NCI-H748 treated with DMSO at 0.1 percent for 48 hours (cell line): ENCODE measurements around the gene CADM2.
"Not testable (repeated sequence)": the region's sequence is repeated elsewhere in the genome, so short reads cannot be mapped to it uniquely, and the experiment has no call there.

Experiments used
- DNase-seq: peaks from one replicate; lab custom pipeline; 2025; lab: John Stamatoyannopoulos, UW

Gene CADM2

DNA sequence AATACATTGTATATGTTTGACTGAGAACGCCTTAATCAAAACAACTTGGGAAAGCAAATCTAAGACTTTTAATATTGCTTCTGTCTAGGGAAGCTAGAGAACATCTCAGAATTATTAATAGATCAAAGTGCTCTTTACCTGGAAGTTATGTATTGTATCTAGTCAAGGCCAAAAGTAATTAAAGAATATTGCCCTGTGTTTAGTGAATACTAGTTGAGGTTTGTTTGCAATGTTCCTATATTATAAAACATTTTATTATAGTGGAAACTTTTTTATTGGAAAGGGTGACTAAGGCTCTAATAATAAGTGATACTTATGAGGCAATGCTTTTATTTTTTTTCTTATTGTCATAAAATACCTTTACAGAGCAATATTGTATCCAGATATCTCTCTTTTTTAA lies 118.2 kb downstream of the CADM2 start:
- no peak for DNase-seq

DNA sequence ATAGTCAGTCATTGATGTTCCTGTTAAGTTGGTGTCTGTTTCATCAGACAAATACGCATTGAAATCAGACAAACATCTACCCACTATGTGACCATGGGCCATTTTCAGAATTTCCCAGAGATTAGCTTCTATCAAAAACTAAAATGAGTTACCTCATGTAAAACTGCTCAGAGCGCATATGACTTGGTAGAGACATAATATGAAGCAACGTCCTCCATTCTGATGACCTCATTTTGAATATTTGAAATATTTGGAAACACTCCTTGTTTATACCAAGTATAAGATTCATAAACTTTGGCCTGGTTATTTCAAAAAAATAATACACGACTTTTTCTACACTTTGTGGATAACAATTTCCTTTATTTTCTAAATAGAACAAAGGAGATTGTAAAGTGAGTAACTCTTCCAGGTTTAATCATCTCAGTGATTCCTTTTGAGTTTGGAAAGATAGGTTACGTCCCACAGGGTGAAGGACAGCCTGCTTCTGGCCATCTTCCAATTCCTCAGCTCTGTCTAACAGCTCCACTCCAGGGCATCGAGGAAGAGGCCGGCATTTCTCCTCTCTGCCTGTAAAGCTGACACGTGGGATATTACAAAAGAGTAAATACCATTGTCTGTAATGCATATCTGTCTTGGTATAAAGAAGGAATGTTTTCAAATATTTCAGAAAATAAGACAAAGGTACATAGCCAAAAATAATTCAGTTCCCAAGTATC lies 122.6 kb downstream of the CADM2 start:
- no peak for DNase-seq

DNA sequence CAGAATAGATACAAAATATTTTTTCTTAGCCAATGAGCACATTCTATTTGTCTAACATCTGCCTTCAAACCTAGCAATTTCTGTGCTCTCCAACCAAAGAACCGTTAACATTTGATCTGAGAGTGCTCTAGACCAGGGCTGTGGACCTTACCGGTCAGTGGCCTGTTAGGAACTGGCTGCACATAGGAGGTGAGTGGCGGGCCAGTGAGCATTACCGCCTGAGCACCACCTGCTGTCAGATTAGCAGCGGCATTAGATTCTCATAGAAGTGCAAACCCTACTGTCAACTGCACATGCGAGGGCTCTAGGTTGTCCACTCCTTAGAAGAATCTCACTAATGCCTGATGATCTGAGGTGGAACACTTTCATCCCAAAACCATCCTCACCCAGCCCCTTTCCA lies 131.7 kb downstream of the CADM2 start:
- DNase-seq: no peak

DNA sequence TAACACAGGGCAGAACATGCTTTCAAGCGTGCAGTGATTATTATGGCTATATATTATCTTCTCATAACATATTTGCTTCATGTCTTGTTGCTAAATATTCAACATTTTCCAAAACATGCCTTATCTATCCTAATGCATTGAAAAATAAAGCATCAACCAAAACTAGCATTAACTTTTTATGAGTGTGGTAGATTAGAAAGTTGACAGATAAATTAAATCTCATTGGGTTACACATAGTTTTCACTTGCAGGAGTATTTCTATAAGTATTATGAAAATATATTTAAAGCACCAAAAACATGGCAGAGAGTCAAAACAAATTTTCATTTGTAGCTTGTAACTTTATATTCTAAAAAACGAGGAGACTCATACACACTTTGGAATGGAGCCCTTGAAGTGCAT lies 141.5 kb downstream of the CADM2 start:
- DNase-seq: no peak

DNA sequence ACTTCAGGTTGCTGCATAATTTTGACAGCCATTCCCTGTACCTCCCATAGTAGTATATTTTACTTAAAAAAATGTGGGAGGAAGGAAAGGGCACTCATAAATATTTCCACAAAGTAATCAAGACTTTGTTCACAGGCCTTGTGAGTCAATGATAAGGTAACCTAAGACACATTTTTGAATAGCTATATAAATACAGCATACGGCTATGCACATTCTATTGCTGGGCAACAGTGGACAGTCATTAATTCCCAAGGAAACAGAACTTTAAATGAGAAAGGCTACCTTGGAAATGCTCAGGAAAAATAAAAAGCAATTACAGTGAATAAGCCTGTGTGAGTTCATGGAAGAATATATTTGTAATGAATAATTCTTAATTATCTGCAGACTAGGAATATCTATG lies 144.0 kb downstream of the CADM2 start:
- DNase-seq: no peak

DNA sequence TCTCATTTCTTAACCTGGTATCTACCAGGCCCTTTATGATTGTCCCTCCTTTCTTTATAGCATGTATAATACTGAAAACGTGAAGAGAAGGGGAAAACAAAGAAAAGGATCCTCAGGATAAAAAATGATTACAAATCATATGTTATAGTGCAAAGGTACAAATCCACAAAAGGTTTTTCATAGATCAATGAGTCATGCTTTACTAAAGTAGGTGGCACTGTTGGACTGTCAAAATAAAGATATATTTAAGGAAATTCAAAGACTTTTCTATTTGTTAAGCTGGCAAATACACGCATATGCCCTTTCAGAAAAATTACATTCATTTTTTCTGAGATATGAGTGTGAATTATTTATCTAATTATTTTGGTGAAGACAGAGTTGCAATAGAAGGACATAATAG lies 151.6 kb downstream of the CADM2 start:
- no peak for DNase-seq

DNA sequence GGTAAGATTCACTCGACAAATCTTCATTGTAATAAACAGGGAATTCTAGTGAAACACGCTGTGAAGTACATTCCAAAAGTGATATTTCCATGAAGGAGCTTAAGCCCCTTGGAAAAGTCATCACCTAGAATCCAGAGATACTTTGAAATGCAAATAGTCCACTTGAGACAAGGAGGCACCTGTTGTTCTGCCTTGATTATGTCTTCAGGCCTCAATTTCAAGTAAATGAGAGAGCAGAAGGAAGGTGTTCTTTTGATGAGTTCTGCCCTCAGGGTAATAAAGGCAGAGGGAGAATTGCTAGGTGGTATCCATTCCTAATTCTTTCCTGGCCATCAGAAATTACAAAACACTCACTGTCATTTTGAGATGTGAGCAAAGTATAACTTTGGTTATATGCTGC lies 162.1 kb downstream of the CADM2 start:
- no peak for DNase-seq

DNA sequence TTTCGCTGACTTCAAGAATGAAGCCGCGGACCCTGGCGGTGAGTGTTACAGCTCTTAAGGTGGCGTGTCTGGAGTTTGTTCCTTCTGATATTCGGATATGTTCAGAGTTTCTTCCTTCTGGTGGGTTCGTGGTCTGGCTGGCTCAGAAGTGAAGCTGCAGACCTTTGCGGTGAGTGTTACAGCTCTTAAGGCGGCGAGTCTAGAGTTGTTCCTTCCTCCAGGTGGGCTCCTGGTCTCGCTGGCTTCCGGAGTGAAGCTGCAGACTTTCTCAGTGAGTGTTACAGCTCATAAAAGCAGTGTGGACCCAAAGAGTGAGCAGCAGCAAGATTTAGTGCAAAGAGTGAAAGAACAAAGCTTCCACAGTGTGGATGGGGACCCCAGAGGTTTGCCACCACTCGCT lies 174.1 kb downstream of the CADM2 start:
- DNase-seq: not testable (repeated sequence)

DNA sequence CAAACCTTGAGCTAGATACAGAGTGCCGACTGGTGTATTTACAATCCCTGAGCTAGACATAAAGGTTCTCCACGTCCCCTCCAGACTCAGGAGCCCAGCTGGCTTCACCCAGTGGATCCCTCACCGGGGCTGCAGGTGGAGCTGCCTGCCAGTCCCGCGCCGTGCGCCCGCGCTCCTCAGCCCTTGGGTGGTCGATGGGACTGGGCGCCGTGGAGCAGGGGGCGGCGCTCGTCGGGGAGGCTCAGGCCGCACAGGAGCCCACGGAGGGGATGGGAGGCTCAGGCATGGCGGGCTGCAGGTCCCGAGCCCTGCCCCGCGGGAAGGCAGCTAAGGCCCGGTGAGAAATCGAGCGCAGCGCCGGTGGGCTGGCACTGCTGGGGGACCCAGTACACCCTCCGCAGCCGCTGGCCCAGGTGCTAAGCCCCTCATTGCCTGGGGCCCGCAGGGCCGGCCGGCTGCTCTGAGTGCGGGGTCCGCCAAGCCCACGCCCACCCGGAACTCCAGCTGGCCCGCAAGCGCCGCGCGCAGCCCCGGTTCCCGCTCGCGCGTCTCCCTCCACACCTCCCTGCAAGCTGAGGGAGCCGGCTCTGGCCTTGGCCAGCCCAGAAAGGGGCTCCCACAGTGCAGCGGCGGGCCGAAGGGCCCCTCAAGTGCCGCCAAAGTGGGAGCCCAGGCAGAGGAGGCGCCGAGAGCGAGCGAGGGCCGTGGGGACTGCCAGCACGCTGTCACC lies 175.1 kb downstream of the CADM2 start:
- DNase-seq: not testable (repeated sequence)

DNA sequence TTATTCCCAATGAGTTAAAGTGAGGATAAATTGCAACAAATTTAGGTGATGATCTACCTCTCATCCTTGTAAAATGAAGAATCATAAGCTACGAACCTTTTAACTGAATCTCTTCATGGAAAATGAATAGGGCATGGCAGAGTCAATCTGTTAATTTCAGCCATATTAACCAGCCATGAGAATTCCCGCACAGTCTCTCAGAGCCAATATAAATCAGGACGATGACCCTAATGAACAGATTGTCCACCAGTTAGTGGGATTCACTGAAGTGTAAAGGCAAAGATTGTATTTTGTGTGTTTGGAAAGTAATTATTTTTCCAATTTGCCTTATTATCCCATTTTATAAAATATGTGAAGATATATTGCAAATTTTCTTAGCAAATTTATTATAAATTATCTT lies 183.8 kb downstream of the CADM2 start:
- no peak for DNase-seq

DNA sequence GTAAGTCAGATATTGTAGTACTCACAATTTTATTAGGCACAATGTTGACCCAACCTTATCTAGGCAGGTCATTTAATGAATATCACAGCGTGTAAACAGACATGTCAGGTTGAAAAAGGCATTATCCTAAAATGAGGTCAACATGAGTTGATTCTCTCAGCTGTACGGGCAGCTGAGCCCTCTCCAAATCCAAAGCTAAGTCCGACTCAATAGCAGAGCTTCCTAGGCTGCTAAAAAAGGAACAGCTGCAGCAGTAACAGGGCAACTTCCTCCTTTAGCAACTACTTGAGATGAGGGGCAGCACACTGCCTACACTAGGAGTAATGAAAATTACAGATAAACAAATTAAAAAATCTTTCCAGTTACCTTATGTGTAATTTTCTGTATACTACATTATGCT lies 189.2 kb downstream of the CADM2 start:
- DNase-seq: no peak

DNA sequence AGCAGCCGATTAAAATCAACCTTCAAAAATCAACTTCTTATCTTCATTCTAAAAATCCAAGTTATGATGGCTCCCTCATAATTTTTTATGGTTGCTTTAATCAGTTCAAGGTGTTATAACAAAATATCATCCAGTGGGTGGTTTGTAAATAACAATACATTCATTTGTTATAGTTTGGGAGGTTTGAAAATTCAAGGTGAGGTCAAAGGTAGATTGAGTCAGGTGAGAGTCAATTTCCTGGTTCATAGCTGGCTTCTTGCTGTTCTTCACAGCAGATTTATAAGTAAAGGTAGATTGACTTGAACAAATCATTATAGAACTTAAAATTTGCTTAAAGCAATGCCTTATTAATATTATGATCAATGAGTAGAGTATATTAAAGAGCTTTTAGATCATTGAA lies 192.8 kb downstream of the CADM2 start:
- no peak for DNase-seq

DNA sequence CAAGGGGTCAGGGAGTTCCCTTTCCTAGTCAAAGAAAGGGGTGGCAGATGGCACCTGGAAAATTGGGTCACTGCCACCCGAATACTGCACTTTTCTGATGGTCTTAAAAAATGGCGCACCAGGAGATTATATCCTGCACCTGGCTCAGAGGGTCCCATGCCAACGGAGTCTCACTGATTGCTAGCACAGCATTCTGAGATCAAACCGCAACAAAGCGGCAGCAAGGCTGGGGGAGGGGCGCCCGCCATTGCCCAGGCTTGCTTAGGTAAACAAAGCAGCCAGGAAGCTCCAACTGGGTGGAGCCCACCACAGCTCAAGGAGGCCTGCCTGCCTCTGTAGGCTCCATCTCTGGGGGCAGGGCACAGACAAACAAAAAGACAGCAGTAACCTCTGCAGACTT lies 194.5 kb downstream of the CADM2 start:
- not testable (repeated sequence) for DNase-seq

DNA sequence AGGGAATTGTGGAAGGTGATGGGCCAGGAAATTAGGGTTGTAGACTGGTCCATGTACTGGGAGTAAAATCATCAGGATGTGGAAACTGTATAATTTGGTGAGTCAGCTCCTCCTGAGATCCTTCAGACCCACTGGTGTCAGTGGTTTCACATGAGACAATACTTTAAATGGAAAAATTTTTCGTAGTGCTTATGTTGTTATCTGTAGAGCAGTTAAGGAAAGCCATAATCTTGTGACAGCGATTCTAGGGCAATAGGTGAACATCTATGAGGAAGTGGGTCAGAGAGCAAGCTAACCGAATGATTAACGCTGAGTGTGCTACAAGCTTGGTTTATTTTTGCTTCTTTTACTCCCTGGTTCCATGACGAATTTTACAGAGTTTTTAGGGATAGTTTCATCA lies 200.6 kb downstream of the CADM2 start:
- DNase-seq: no peak

DNA sequence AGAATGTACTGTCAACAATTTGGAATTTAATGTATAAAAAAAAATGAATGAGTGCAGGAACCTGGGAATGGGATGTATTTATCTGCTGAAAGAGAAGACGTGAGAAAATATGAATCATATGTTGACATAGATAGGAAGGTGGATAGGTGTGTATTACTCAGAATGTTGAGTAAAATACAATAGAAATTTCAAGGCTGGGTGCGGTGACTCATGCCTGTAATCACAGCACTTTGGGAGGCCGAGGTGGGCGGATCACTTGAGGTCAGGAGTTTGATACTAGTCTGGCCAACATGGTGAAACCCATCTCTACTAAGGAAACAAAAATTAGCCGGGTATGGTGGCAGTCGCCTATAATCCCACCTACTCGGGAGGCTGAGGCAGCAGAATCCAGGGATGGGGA lies 202.8 kb downstream of the CADM2 start:
- no peak for DNase-seq

DNA sequence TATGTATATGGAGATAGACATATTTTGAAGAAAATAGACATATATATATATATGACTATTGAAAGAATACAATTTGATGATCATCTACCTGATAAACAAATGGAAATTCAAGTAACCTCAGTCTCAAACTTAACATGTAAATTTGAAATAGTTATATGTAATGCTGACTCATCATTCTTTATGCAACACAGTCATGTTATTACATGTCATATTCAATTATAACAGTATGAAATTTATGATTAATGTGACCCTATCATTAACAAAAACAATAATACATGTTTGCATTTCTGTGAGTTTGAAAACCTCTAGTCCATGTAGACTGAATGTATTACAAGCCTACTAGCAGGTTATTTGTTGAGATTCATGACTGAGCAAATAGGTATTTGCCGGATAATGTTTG lies 204.1 kb downstream of the CADM2 start:
- DNase-seq: no peak

DNA sequence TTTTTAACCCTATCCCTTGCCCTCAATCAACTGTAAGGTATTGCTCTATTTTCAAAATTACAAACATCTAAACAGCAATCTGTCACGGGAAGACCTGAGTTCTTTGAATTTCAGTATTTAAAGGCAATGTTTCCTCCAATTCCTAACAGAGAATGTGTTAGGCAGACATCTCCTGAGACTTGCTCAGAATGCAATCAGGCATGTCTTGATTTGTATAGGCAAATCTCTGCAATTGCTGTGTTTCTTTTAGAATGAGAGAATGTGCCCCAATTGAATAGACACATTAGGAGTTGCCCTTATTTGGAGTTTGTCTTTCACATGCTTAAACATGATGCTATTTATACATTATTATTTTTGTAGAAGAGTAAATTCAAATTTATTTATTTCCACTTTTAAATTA lies 205.6 kb downstream of the CADM2 start:
- no peak for DNase-seq

DNA sequence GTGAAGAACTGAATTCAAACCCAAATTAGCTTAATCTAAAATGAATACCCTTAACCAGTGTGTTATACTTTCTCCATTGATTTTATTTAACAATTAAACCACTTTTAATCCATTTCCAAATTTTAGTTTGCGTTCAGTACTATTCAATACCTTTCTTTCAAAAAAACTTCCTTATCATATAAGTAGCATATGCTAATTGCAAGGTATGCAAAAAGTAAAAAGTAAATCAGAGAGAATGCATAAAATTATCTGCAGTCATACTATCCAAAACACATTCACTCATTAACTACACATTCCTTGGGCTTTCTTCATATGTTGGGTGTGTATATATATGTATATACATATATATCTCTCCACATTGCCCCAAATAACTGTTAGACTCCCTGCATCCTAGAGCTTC lies 208.8 kb downstream of the CADM2 start:
- no peak for DNase-seq

DNA sequence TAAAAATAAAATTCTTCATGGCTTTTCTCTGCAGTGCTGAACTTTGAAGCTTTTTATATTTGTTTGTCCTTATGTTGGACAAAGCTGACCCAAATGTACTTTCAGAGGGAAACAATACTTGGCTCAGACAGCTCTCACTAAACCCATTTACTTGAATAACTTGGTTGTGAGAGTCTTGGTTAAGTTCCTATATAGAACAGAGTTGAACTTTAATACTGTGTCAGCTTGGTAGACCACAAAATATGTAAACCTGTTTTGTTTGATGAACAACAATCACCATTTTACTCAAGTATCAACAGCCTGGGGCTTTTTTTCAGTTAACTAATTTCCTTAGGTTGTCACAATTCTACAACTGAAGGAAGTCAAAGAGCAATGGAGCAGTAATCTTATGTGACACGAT lies 211.9 kb downstream of the CADM2 start:
- DNase-seq: no peak

DNA sequence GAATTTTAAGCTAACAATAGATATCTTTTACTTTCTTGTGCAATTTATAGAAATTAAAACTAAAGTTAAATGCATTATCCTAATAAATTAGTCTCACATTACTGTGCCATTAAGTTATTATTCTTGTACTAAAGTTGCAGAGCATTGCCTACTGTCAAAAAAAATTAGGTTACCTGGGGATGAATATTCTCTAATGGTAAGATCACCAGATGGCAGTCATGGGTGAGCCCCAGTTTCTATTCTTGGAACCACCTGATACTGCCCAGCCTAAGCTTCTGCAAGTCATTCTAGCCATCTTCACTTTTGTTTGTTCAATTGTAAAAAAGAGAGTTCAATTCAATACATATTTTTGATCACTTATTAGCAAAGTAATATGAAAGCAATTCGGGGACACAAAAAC lies 213.2 kb downstream of the CADM2 start:
- DNase-seq: no peak

DNA sequence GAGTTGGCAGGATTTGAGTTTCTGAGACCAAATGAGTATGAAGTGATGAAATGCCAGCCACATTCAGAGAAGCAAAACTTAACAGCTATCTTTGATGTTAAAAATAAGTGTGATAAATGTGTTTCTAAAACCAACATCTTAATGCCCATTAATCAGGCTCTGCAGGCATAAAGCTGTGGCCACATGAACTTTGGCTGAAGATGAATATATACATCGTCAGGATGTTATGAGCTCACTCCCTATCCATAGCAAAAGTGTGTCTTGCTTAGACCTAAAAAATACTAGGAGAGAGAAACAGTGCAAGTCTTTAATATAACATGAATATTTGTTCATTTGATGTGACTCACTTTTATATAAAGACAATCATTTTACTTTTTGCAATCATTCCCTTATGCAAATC lies 218.0 kb downstream of the CADM2 start:
- no peak for DNase-seq

DNA sequence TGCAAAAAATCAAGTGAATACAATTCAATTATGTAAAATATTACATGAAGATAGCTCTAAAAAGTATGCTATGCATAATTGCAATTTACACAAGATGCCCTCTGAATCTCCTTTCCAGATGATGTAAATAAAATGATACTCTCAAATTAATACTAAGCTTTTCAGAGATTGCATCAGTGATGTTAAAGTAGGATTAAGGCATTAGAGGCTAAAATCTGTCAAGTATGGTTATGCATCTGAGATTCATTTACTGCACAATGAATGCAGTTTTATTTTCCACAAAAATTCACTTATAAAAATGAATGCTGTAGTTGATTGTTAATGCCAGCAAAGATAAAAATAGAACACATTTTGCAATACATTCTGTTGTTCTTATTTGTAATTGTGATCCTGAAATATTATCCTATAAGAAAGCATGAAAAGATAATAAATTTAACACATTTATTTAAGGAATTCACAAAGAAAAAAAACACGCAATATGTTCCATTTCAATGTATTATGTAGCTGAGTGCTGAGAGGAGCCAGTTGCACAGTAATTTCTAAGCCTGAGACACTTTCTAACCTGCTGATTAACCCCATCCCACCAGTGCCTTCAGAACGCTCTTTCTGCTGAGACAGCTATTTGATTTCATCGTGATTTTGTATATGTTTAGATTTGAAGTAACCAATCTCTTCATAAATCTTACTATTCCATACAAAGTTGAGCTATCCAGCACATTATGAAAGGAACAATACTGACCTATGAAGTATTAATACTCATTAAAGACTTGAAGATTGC lies 224.4 kb downstream of the CADM2 start:
- DNase-seq: no peak

DNA sequence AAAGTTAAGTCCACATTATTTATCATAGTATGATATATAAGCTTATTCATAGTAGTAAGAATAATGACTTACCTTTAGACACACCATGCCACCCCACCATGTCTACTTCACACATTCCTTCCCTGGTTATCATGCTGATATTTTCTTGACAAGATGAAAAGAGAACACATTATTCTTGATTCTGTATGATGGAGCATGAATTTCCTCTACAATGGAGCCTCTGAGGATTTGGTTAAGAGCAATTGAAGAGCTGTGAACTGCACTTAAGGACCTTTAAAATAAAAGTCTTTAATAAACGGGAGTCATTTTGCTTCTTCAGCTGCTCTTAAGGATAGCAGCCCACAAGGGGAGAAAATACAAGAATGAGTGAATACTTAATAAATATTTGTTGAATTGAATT lies 226.7 kb downstream of the CADM2 start:
- no peak for DNase-seq
